SK-N-SH (cell line): Measurements from ENCODE around the gene TTC28.

Experiments used
- CHD2 ChIP-seq: fragments of 150-350 bp; IDR thresholded peaks from 2 replicates; pipeline ENCODE4 v1.6.1; 2018; ENCODE audit warnings: low read length; ENCODE audit not compliant: partially characterized antibody
- GATA2 ChIP-seq: sonication (generic); formaldehyde crosslinking; IDR thresholded peaks from 2 replicates; pipeline ENCODE4 v1.5.0; 2020; ENCODE audit warnings: mild to moderate bottlenecking, missing genetic modification reagents
- MXI1 ChIP-seq: IDR thresholded peaks from 2 replicates; pipeline ENCODE4 v1.6.1; 2012; ENCODE audit warnings: mild to moderate bottlenecking, low read depth, low read length, improper control_type of control experiment
- POLR2AphosphoS5 ChIP-seq: IDR thresholded peaks from 2 replicates; pipeline ENCODE4 v1.6.1; 2012; ENCODE audit warnings: low read depth, low read length
- RAD21 ChIP-seq: IDR thresholded peaks from 2 replicates; pipeline ENCODE4 v1.6.1; 2012; ENCODE audit warnings: mild to moderate bottlenecking, low read length
- SIN3A ChIP-seq: IDR thresholded peaks from 2 replicates; pipeline ENCODE4 v1.6.1; 2012; ENCODE audit warnings: low read depth, mild to moderate bottlenecking, low read length, moderate library complexity, borderline replicate concordance
- TAF1 ChIP-seq: IDR thresholded peaks from 2 replicates; pipeline ENCODE4 v1.6.1; 2012; ENCODE audit warnings: low read depth, mild to moderate bottlenecking, low read length, moderate library complexity, borderline replicate concordance
- YY1 ChIP-seq: IDR thresholded peaks from 2 replicates; pipeline ENCODE4 v1.4.0; 2012; ENCODE audit warnings: low read depth, mild to moderate bottlenecking
- TF ChIP-seq, protein P1 (sequence below): fragments of 200-600 bp; sonication (generic); IDR thresholded peaks from 2 replicates; pipeline ENCODE4 v1.6.1; 2017; ENCODE audit warnings: antibody characterized with exemption, mild to moderate bottlenecking, moderate library complexity
- TF ChIP-seq, protein P2 (sequence below): IDR thresholded peaks from 2 replicates; pipeline ENCODE4 v1.4.0; 2012; ENCODE audit warnings: low read depth
- TF ChIP-seq, protein P3 (sequence below): IDR thresholded peaks from 2 replicates; pipeline ENCODE4 v1.6.1; 2012; ENCODE audit warnings: mild to moderate bottlenecking, low read depth, low read length, moderate library complexity
- TF ChIP-seq, protein P4 (sequence below): fragments of 150-350 bp; IDR thresholded peaks from 2 replicates; pipeline ENCODE4 v1.6.1; 2017; ENCODE audit warnings: antibody characterized with exemption, low read length, low read depth, borderline replicate concordance

DNA sequence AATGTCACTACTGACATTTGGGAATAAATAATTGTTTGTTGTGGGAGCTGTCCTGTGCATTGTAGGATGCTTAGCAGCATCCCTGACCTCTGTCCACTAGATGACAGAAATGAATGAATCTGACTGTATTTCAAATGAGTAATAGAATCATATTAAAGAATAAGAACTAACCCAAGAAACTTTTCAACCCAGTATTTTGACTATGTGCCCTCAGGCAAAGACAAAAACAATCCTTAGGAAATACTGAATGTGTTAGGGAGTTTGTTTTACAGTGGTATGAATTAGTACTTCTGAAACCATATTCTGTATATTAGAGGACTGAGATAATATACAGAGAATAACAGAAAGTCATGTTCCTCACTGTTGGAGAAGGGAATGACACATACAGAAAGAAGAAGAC, 439.7 kb downstream of the TTC28 start:
- TF ChIP-seq GATA2: no peak
- TF ChIP-seq, protein P1, sequence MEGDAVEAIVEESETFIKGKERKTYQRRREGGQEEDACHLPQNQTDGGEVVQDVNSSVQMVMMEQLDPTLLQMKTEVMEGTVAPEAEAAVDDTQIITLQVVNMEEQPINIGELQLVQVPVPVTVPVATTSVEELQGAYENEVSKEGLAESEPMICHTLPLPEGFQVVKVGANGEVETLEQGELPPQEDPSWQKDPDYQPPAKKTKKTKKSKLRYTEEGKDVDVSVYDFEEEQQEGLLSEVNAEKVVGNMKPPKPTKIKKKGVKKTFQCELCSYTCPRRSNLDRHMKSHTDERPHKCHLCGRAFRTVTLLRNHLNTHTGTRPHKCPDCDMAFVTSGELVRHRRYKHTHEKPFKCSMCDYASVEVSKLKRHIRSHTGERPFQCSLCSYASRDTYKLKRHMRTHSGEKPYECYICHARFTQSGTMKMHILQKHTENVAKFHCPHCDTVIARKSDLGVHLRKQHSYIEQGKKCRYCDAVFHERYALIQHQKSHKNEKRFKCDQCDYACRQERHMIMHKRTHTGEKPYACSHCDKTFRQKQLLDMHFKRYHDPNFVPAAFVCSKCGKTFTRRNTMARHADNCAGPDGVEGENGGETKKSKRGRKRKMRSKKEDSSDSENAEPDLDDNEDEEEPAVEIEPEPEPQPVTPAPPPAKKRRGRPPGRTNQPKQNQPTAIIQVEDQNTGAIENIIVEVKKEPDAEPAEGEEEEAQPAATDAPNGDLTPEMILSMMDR: no peak
- TF ChIP-seq, protein P2, sequence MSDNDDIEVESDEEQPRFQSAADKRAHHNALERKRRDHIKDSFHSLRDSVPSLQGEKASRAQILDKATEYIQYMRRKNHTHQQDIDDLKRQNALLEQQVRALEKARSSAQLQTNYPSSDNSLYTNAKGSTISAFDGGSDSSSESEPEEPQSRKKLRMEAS: no peak
- no peak for TF ChIP-seq MXI1
- TF ChIP-seq RAD21: no peak
- TF ChIP-seq POLR2AphosphoS5: no peak
- TF ChIP-seq YY1: no peak
- TF ChIP-seq, protein P3, sequence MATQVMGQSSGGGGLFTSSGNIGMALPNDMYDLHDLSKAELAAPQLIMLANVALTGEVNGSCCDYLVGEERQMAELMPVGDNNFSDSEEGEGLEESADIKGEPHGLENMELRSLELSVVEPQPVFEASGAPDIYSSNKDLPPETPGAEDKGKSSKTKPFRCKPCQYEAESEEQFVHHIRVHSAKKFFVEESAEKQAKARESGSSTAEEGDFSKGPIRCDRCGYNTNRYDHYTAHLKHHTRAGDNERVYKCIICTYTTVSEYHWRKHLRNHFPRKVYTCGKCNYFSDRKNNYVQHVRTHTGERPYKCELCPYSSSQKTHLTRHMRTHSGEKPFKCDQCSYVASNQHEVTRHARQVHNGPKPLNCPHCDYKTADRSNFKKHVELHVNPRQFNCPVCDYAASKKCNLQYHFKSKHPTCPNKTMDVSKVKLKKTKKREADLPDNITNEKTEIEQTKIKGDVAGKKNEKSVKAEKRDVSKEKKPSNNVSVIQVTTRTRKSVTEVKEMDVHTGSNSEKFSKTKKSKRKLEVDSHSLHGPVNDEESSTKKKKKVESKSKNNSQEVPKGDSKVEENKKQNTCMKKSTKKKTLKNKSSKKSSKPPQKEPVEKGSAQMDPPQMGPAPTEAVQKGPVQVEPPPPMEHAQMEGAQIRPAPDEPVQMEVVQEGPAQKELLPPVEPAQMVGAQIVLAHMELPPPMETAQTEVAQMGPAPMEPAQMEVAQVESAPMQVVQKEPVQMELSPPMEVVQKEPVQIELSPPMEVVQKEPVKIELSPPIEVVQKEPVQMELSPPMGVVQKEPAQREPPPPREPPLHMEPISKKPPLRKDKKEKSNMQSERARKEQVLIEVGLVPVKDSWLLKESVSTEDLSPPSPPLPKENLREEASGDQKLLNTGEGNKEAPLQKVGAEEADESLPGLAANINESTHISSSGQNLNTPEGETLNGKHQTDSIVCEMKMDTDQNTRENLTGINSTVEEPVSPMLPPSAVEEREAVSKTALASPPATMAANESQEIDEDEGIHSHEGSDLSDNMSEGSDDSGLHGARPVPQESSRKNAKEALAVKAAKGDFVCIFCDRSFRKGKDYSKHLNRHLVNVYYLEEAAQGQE: no peak
- TF ChIP-seq, protein P4, sequence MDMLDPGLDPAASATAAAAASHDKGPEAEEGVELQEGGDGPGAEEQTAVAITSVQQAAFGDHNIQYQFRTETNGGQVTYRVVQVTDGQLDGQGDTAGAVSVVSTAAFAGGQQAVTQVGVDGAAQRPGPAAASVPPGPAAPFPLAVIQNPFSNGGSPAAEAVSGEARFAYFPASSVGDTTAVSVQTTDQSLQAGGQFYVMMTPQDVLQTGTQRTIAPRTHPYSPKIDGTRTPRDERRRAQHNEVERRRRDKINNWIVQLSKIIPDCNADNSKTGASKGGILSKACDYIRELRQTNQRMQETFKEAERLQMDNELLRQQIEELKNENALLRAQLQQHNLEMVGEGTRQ: no peak
- TF ChIP-seq TAF1: no peak
- no peak for TF ChIP-seq CHD2
- TF ChIP-seq SIN3A: no peak
